Embryonic facial prominence (tissue), 1 donor: ENCODE results near the gene FRMD5.
"Not testable (repeated sequence)": the region's sequence is repeated elsewhere in the genome, so short reads cannot be mapped to it uniquely, and the experiment has no call there.

Experiments
- DNase-seq: peaks from one replicate; pipeline ENCODE4 v3.0.0-alpha.2; 2016; ENCODE audit errors: extremely low spot score

FRMD5 gene

GRCh38 chr15:43845421-43845820 lies 349.6 kb downstream of the FRMD5 start:
- no peak for DNase-seq

GRCh38 chr15:43832485-43832884 lies 362.6 kb downstream of the FRMD5 start:
- not testable (repeated sequence) for DNase-seq

- not testable (repeated sequence) for DNase-seq
Observed at GRCh38 chr15:43831519-43832052, 363.5 kb downstream of the FRMD5 start.

- DNase-seq: not testable (repeated sequence)
Observed at GRCh38 chr15:43830691-43831275, 364.3 kb downstream of the FRMD5 start.

- not testable (repeated sequence) for DNase-seq
Observed at GRCh38 chr15:43829951-43830540, 365.0 kb downstream of the FRMD5 start.

- DNase-seq: no peak
Observed at GRCh38 chr15:43828061-43828657, 366.9 kb downstream of the FRMD5 start.

- DNase-seq: peak; percentile 22
Observed at GRCh38 chr15:43826508-43827341, 368.3 kb downstream of the FRMD5 start, which contains the start of gene WDR76. WDR76 (plus strand) TSS chr15:43827002; CDS start chr15:43827033, 31 bp downstream.

GRCh38 chr15:43826029-43826507 lies 369.0 kb downstream of the FRMD5 start:
- no peak for DNase-seq

GRCh38 chr15:43825305-43825704 lies 369.8 kb downstream of the FRMD5 start:
- DNase-seq: not testable (repeated sequence)

GRCh38 chr15:43824302-43825246 lies 370.5 kb downstream of the FRMD5 start, which contains the start of gene MFAP1:
MFAP1 (minus strand) TSS chr15:43824690; CDS start chr15:43824569, 121 bp downstream.
- peak; percentile 95 for DNase-seq

GRCh38 chr15:43821505-43821904 lies 373.6 kb downstream of the FRMD5 start:
- DNase-seq: no peak
